GM18861 (cell line): ENCODE results near the gene WAC.

Experiments
- ATAC-seq: cut with Tn5 transposase; IDR thresholded peaks from one replicate; pipeline ENCODE4 v1.9.1; 2021; ENCODE audit not compliant: unreplicated experiment

Gene WAC

GRCh38 chr10:28530751-28531150 lies 2.2 kb upstream of the WAC start:
- ATAC-seq, result no peak

GRCh38 chr10:28533186-28533564 lies 257 bp downstream of the WAC start:
- no peak for ATAC-seq

- ATAC-seq, result no peak
These were observed 820 bp downstream of the WAC start for GRCh38 chr10:28533571-28534304.

GRCh38 chr10:28535846-28536245 lies 2.9 kb downstream of the WAC start:
- no peak for ATAC-seq

GRCh38 chr10:28538595-28538994 lies 5.7 kb downstream of the WAC start:
- no peak for ATAC-seq

GRCh38 chr10:28540145-28540544 lies 7.2 kb downstream of the WAC start:
- ATAC-seq, result no peak

DNA sequence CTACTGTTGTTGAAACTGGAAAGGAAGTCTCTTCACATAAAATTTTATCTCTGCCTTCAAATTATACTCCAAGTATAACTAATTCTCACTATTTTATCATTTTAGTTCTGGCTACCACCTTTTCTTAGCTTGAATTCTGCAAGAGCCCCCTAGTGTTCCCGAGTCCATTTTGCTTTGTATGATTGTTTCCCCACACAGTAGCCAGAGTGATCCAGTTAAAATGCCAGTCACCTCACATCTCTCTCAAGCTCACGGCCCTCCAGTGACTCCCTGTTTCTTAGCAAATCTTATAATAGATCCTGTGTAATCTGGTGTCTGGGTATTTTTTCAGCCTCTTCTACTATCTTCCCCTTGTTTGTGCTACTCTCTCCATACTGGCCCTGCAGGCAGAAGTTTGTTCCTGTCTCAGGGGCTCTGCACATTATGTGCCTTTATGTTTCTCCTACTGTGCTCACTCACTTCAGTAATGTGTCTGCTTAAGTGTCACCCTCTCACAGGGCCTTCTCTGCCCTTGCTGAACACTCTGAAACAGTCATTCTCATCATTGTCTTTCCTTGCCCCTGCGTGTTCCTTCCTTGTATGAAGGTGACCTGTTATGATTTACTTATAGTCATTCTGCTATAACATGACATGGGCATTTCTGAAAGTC lies 8.9 kb downstream of the WAC start:
- no peak for ATAC-seq

DNA sequence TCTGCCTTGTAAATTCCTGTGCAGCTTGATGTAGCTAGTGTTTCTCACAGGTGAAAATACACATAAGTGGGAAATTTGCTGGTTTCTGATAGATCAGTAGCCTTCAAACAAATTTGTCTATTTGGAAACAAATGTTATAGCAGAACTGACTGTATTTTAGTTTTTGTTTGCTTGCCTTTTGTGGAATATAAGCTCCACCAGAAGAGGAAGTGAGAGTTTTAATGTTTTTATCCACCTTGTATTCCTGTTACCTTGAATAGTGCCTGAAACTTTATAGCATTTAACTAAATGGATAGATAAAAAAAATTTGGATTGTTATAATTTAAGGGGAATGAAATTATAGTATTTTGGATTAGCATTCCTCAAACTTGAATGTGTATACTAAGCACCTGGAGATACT lies 9.8 kb downstream of the WAC start:
- no peak for ATAC-seq

DNA sequence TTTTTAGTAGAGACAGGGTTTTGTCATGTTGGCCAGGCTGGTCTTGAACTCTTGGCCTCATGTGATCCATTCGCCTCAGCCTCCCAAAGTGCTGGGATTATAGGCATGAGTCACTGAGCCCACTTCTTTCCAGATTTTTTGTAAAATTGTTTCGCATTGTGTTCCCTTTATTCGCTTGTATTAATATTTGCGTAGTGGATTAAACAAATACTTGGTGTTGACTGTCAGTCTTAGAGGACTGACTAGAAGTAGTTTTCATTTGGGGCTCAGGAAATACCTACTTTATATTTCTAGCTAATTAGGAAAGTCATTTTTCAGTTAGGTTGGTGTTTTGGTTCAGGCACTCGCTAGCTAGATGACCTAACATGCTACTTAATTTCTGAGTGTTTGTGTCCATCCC lies 11.1 kb downstream of the WAC start:
- no peak for ATAC-seq

GRCh38 chr10:28545967-28546644 lies 13.2 kb downstream of the WAC start:
- ATAC-seq, result no peak

DNA sequence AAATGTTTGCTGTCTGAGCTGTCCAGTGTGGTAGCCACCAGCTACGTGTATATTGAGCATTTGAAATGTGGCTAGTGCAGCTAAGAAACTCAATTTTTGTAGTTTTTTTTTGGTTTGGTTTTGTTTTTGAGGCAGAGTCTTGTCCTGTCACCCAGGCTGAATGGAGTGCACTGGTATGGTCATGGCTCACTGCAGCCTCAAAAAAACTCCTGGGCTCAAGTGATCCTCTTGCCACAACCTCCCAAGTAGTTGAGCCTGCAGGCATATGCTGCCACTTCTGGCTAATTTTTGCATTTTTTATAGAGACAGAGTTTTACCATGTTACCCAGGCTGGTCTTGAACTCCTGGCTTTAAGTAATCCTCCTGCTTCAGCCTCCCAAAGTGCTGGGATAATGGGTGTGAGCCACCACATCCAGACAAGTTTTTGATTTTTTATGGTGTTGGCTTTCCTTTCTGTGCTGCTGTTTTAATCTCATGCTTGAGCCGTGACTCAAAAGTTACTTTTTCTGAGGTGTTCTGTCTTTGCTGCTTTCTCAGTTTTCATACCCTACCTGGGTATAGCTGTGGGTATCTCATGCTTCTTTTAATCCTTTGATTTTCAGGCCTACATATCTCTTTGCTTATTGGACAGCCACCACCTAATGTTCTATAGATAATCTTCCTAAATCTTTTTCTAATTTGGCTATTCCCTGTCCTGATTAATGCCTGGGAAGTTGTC lies 16.0 kb downstream of the WAC start:
- ATAC-seq, result no peak

GRCh38 chr10:28551086-28551485 lies 18.2 kb downstream of the WAC start:
- ATAC-seq, result no peak

DNA sequence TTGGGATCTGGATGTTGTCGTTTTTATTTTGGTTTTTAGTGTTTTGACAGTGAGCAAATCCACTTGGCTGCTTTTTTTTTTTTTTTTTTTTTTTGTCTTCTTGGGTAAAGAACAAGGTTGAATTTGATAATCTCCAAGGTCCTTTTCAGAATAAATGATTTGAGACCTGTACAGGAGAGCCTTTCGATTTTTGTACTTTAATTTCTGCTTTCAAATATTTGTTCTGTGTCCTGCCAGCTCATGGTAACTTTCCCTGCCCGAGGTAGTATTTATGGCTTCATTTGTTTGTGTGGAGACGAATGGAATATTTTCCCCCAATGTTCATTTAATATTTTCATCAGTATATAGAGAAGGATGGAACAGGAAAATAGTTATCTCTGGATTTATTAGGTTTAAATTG lies 19.9 kb downstream of the WAC start:
- ATAC-seq, result no peak

DNA sequence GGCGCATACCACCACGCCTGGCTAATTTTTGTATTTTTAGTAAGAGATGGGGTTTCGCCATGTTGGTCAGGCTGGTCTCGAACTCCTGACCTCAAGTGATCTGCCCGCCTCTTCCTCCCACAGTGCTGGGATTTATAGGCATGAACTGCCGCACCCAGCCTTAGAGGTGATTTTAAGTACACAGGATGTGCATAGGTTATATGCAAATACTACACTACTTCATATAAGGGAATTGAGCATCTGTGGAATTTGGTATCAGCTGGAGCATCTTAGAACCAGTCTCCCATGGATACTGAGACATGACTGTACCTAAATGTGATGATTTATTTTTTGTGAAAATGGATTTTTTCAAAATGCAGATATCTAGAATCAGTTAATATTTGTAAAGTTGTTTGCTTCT lies 21.1 kb downstream of the WAC start:
- ATAC-seq, result no peak

DNA sequence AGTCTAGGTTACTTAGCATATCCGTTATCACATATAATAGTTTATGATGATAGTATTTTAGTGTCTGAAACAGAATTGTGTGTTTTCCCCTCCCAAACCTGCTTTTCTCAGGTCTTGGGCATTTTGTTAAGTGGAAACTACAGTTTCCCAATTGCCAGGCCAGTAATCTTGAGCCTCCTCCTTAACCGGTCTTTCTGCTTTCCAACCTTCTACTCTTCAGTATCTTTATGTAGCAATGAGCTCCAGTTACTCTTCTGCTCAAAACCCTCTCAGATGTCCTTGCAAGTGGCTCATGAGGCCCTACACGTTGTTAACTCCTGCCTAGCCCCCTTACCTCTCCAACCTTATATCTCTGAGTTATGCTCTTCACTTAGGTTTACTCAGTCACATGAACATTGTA lies 22.0 kb downstream of the WAC start:
- ATAC-seq, result no peak

- ATAC-seq, result no peak
These were observed 22.4 kb downstream of the WAC start for GRCh38 chr10:28555358-28555757.

- no peak for ATAC-seq
These were observed 23.2 kb downstream of the WAC start for GRCh38 chr10:28556142-28556541.

GRCh38 chr10:28558186-28558585 lies 25.3 kb downstream of the WAC start:
- ATAC-seq, result no peak

- no peak for ATAC-seq
These were observed 26.1 kb downstream of the WAC start for GRCh38 chr10:28558923-28559508.

- no peak for ATAC-seq
These were observed 26.7 kb downstream of the WAC start for GRCh38 chr10:28559618-28560017.

DNA sequence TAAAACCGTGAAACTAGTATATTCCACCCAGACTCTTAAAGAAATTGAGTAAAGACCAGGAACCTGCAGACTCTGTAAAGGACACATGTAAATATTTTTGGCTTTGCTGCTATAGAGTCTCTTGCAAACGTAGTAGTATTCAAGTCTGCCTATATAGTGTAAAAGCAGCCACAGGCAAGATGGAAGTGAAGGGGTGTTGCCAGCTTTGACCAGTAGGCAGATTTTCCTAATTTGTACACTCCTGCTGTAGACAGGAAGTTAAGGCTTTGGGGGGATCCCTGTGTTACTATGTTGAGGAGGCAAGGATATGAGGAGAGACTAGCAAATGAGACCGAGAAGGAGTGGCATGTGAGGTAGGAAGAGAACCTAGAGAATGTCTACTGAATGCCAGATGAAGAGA lies 27.7 kb downstream of the WAC start:
- ATAC-seq, result no peak
